CD4-positive, alpha-beta T cell (primary cell): Measurements from ENCODE around the gene ME3. TPM values are rescaled to one million over a fixed set of nuclear protein-coding genes. Genes with fewer than 3 reads are reported as not detected.

ENCODE experiments used
- ATAC-seq: fragments of 200-7000 bp; cut with Tn5 transposase; one replicate; pipeline ENCODE4 v1.10.0; 2022; ENCODE audit warnings: mild to moderate bottlenecking; ENCODE audit not compliant: poor library complexity
- CTCF ChIA-PET: fragments of 350-600 bp; sonication (Branson Sonifier 250); formaldehyde crosslinking; loops from one replicate; lab custom pipeline; 2021; ENCODE audit warnings: antibody characterized with exemption, inconsistent platforms; lab: Charles Lee
- POLR2A ChIA-PET: fragments of 350-600 bp; sonication (Branson Sonifier 250); formaldehyde crosslinking; loops from one replicate; lab custom pipeline; 2021; ENCODE audit warnings: antibody characterized with exemption, inconsistent platforms; lab: Charles Lee
- DNase-seq, 14 experiments: peaks; one replicate each; pipeline ENCODE4 v3.0.0-alpha.2; 2013 to 2020; ENCODE audit warnings: mixed read lengths in 2 of 14
- H3K27ac ChIP-seq, 2 donors: one replicate each; pipeline versions ENCODE4 v1.5.1 to v1.7.0; 2013; ENCODE audit warnings: low read length in 2 of 2, low read depth in 1 of 2, mild to moderate bottlenecking in 1 of 2
- H3K27me3 ChIP-seq, 2 experiments: 1 replicate in 1 of 2; 2 replicates in 1 of 2; pipeline versions ENCODE4 v1.6.1 to v1.7.0; 2013; ENCODE audit warnings: low read length in 2 of 2, control low read depth in 1 of 2, mild to moderate bottlenecking in 1 of 2, moderate library complexity in 1 of 2; ENCODE audit not compliant: insufficient read depth in 2 of 2, control insufficient read depth in 1 of 2
- H3K36me3 ChIP-seq: one replicate; pipeline ENCODE4 v1.6.1; 2013; ENCODE audit warnings: low read length, control low read depth; ENCODE audit not compliant: insufficient read depth
- H3K4me1 ChIP-seq: one replicate; pipeline ENCODE4 v1.6.1; 2013; ENCODE audit warnings: low read length, control low read depth; ENCODE audit not compliant: insufficient read depth
- H3K4me3 ChIP-seq: one replicate; pipeline ENCODE4 v1.5.1; 2013; ENCODE audit warnings: mild to moderate bottlenecking, low read length, moderate library complexity
- H3K9me3 ChIP-seq, 2 experiments: 1 replicate in 1 of 2; 2 replicates in 1 of 2; pipeline versions ENCODE4 v1.6.1 to v1.7.0; 2013; ENCODE audit warnings: low read length in 2 of 2, mild to moderate bottlenecking in 2 of 2, control low read depth in 1 of 2, moderate library complexity in 1 of 2; ENCODE audit not compliant: control insufficient read depth in 1 of 2, insufficient read depth in 1 of 2
- H3K27ac Mint-ChIP-seq: one replicate; pipeline ENCODE4 v1.8.0; 2020; ENCODE audit warnings: mixed read lengths
- H3K27me3 Mint-ChIP-seq: one replicate; pipeline ENCODE4 v1.8.0; 2021; ENCODE audit warnings: mixed read lengths
- H3K36me3 Mint-ChIP-seq: one replicate; pipeline ENCODE4 v1.8.0; 2021; ENCODE audit warnings: low read depth, mixed read lengths
- H3K4me1 Mint-ChIP-seq: one replicate; pipeline ENCODE4 v1.8.0; 2021; ENCODE audit warnings: low read depth, mixed read lengths
- H3K4me3 Mint-ChIP-seq: one replicate; pipeline ENCODE4 v1.8.0; 2020; ENCODE audit warnings: mild to moderate bottlenecking, mixed read lengths
- H3K9me3 Mint-ChIP-seq: one replicate; pipeline ENCODE4 v1.8.0; 2020; ENCODE audit warnings: mixed read lengths
- intact Hi-C, 2 experiments: fragments of 100-400 bp; cut with DNase I in 1 of 2; cut with micrococcal nuclease in 1 of 2; formaldehyde crosslinking; loops; one replicate each; pipeline versions ENCODE4 v1.15.1 to v1.9.0; 2023 to 2025; cut with DNase I, micrococcal nuclease
- total RNA-seq, 174 experiments: library from RNA in 2 of 174; stranded (reverse) in 2 of 174; gene quantifications; one replicate each; pipeline ENCODE4 v1.2.3 and lab custom pipeline; 2021 to 2026
- TF ChIP-seq, protein P1 (sequence below): fragments of 200-600 bp; IDR thresholded peaks from one replicate; pipeline ENCODE4 v1.8.0; 2022; ENCODE audit warnings: antibody characterized with exemption, mild to moderate bottlenecking

The ME3 gene
- total RNA-seq, 2 experiments from 2014 or later, result 9.1 to 10.6 TPM

DNA sequence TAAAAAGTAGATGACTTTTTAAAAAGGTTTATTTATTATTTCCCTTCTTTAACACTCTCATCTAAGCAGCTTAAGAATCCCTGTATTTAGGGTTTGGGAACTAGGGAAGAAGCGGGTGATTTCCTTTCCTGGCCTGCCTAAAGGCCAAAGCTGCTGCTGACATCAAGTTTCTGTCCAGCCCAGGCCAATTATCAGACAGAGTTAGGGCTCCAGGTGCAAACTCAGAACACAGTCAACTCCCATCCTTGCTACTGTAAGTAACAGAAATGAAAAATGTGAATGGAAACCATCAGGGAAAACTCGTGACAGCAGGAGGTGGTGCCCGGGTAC is 188.8 kb downstream of the ME3 start:
- ChIA-PET CTCF (no interaction called here), POLR2A (no interaction called here)
- Mint-ChIP-seq H3K27me3 (no peaks in the 10 kb centered on the region), H3K27ac (no peak overlapping the region), H3K4me1 (no peaks in the 10 kb centered on the region), H3K4me3 (no peak overlapping the region), H3K9me3 (no peaks in the 10 kb centered on the region), H3K36me3 (no peaks in the 10 kb centered on the region)
- ATAC-seq, result no peak
- no peaks in the 10 kb centered on the region for H3K9me3 ChIP-seq
- no peaks in the 10 kb centered on the region for H3K36me3 ChIP-seq
- TF ChIP-seq, protein P1, sequence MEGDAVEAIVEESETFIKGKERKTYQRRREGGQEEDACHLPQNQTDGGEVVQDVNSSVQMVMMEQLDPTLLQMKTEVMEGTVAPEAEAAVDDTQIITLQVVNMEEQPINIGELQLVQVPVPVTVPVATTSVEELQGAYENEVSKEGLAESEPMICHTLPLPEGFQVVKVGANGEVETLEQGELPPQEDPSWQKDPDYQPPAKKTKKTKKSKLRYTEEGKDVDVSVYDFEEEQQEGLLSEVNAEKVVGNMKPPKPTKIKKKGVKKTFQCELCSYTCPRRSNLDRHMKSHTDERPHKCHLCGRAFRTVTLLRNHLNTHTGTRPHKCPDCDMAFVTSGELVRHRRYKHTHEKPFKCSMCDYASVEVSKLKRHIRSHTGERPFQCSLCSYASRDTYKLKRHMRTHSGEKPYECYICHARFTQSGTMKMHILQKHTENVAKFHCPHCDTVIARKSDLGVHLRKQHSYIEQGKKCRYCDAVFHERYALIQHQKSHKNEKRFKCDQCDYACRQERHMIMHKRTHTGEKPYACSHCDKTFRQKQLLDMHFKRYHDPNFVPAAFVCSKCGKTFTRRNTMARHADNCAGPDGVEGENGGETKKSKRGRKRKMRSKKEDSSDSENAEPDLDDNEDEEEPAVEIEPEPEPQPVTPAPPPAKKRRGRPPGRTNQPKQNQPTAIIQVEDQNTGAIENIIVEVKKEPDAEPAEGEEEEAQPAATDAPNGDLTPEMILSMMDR, result no peak
- no peak overlapping the region for H3K27ac ChIP-seq
- no peaks in the 10 kb centered on the region for H3K27me3 ChIP-seq
- intact Hi-C loops, result no loop called here
- DNase-seq, result no peak
- H3K4me1 ChIP-seq, result no peaks in the 10 kb centered on the region
- no peak overlapping the region for H3K4me3 ChIP-seq

DNA sequence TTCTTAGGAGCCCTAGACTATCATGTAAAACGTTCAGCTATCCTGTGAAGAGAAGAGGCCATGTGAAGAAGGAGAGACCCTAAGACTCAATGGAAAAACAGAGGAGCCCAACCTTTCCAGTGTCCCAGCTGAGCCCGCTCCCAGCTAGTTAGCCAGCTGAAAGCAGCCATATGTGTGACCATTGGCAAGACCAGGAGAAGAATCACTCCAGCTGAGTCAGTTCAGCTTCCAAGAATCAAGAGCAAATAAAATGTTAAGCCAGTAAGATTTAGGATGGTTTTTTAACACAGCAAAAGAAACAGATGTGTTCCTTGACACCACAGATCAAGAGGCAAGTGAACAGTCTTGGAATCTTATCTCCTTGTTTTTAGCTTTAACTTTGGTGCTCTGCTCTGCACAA is 189.7 kb downstream of the ME3 start:
- H3K36me3 ChIP-seq, result no peaks in the 10 kb centered on the region
- ChIA-PET CTCF (no interaction called here), POLR2A (no interaction called here)
- ATAC-seq (no peak), DNase-seq (no peak)
- Mint-ChIP-seq H3K9me3 (no peaks in the 10 kb centered on the region), H3K36me3 (no peaks in the 10 kb centered on the region), H3K27me3 (no peaks in the 10 kb centered on the region), H3K4me1 (no peaks in the 10 kb centered on the region), H3K4me3 (no peak overlapping the region), H3K27ac (no peak overlapping the region)
- no peak overlapping the region for H3K4me3 ChIP-seq
- no peaks in the 10 kb centered on the region for H3K27me3 ChIP-seq
- H3K9me3 ChIP-seq, result no peaks in the 10 kb centered on the region
- H3K4me1 ChIP-seq, result no peaks in the 10 kb centered on the region
- TF ChIP-seq, protein P1, result no peak
- intact Hi-C loops, result no loop called here
- H3K27ac ChIP-seq, result no peak overlapping the region

DNA sequence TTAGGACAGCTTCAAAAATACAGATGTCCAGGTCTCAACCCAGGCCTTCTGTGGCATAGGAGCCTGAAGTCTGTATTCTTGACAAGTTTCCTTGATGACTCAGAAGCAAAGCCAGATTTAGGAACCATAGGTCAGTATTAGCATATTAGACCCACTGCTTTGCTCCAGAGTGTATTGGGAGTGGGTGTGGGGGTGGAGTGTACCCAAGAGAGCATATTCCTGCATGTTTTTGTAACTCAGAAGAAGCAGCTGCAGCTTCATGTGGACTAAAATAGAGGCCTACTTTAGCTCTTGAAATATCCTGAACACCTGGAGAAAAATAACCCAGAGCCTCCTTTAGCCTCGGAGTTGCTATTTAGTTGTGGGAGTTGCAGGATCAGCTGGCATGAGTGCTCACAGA is 191.0 kb downstream of the ME3 start:
- Mint-ChIP-seq H3K4me1 (no peaks in the 10 kb centered on the region), H3K9me3 (no peaks in the 10 kb centered on the region), H3K27me3 (no peaks in the 10 kb centered on the region), H3K27ac (no peak overlapping the region), H3K4me3 (no peak overlapping the region), H3K36me3 (no peaks in the 10 kb centered on the region)
- Histone ChIP-seq H3K4me1 (no peaks in the 10 kb centered on the region), H3K4me3 (no peak overlapping the region), H3K9me3 (no peaks in the 10 kb centered on the region), H3K27me3 (no peaks in the 10 kb centered on the region), H3K36me3 (no peaks in the 10 kb centered on the region), H3K27ac (no peak overlapping the region)
- POLR2A ChIA-PET, result no interaction called here
- no peak for DNase-seq
- TF ChIP-seq, protein P1, result no peak
- CTCF ChIA-PET, result no interaction called here
- ATAC-seq, result no peak
- intact Hi-C loops, result no loop called here
